WTC11 (cell line): Measurements from ENCODE around the gene EXTL1. TPM values are rescaled to one million over a fixed set of nuclear protein-coding genes. Genes with fewer than 3 reads are reported as not detected.
A peak's percentile ranks its signal among the peaks of the same experiment; 100 is the strongest.

Experiments
- ATAC-seq: fragments of 200-7000 bp; cut with Tn5 transposase; 2 replicates; pipeline ENCODE4 v1.10.0; 2021; ENCODE audit warnings: mild to moderate bottlenecking, moderate library complexity
- CTCF ChIA-PET: fragments of 300-600 bp; sonication (Branson Sonifier 250); formaldehyde crosslinking; loops from one replicate; lab custom pipeline; 2021; ENCODE audit warnings: antibody characterized with exemption; lab: Charles Lee
- POLR2A ChIA-PET: fragments of 350-600 bp; sonication (Branson Sonifier 250); formaldehyde crosslinking; loops from one replicate; lab custom pipeline; 2021; ENCODE audit warnings: antibody characterized with exemption; lab: Charles Lee
- DNase-seq: peaks from one replicate; pipeline ENCODE4 v3.0.0; 2021; ENCODE audit warnings: low spot score
- H3K27ac Mint-ChIP-seq: 2 replicates; pipeline ENCODE4 v1.8.0; 2021; ENCODE audit warnings: mixed read lengths
- H3K27me3 Mint-ChIP-seq: 2 replicates; pipeline ENCODE4 v1.8.0; 2021; ENCODE audit warnings: low read depth, mild to moderate bottlenecking, moderate library complexity, mixed read lengths
- H3K36me3 Mint-ChIP-seq: 2 replicates; pipeline ENCODE4 v1.8.0; 2021; ENCODE audit warnings: mixed read lengths
- H3K4me1 Mint-ChIP-seq: 2 replicates; pipeline ENCODE4 v1.8.0; 2022; ENCODE audit warnings: mixed read lengths
- H3K4me3 Mint-ChIP-seq: 2 replicates; pipeline ENCODE4 v1.8.0; 2021; ENCODE audit warnings: mild to moderate bottlenecking, moderate library complexity, mixed read lengths
- H3K9me3 Mint-ChIP-seq: 2 replicates; pipeline ENCODE4 v1.8.0; 2021; ENCODE audit warnings: mixed read lengths
- AFF4 ChIP-seq: sonication (generic); formaldehyde crosslinking; IDR thresholded peaks from 2 replicates; pipeline ENCODE4 v1.8.1; 2023; ENCODE audit warnings: mild to moderate bottlenecking, missing genetic modification reagents, borderline replicate concordance
- ELF4 ChIP-seq: sonication (generic); formaldehyde crosslinking; IDR thresholded peaks from 2 replicates; pipeline ENCODE4 v1.8.1; 2022; ENCODE audit warnings: low read depth, mild to moderate bottlenecking, moderate library complexity, missing genetic modification reagents
- FOXJ3 ChIP-seq: sonication (generic); formaldehyde crosslinking; IDR thresholded peaks from 2 replicates; pipeline ENCODE4 v1.9.0; 2021; ENCODE audit warnings: missing genetic modification reagents, mild to moderate bottlenecking, borderline replicate concordance
- FOXP4 ChIP-seq: sonication (generic); formaldehyde crosslinking; IDR thresholded peaks from 2 replicates; pipeline ENCODE4 v1.8.0; 2022; ENCODE audit warnings: mild to moderate bottlenecking, missing genetic modification reagents
- HMGA2 ChIP-seq: fragments of 250-450 bp; sonication (Bioruptor Pico); IDR thresholded peaks from 2 replicates; pipeline ENCODE4 v1.4.0; 2021; ENCODE audit warnings: mild to moderate bottlenecking, moderate library complexity
- IRF1 ChIP-seq: sonication (generic); formaldehyde crosslinking; IDR thresholded peaks from 2 replicates; pipeline ENCODE4 v1.8.0; 2023; ENCODE audit warnings: missing genetic modification reagents
- MLX ChIP-seq: sonication (generic); formaldehyde crosslinking; IDR thresholded peaks from 2 replicates; pipeline ENCODE4 v1.8.1; 2023; ENCODE audit warnings: mild to moderate bottlenecking, missing genetic modification reagents, moderate library complexity
- MYBL2 ChIP-seq: sonication (generic); formaldehyde crosslinking; IDR thresholded peaks from 2 replicates; pipeline ENCODE4 v1.8.1; 2023; ENCODE audit warnings: mild to moderate bottlenecking, moderate library complexity, missing genetic modification reagents
- NFATC4 ChIP-seq: fragments of 250-450 bp; sonication (Bioruptor Pico); IDR thresholded peaks from 2 replicates; pipeline ENCODE4 v1.9.0; 2021; ENCODE audit warnings: mild to moderate bottlenecking
- OVOL2 ChIP-seq: fragments of 250-450 bp; sonication (Bioruptor Pico); IDR thresholded peaks from 2 replicates; pipeline ENCODE4 v1.9.0; 2021; ENCODE audit warnings: mild to moderate bottlenecking, borderline replicate concordance
- ZNF121 ChIP-seq: sonication (generic); formaldehyde crosslinking; IDR thresholded peaks from 2 replicates; pipeline ENCODE4 v1.8.0; 2023; ENCODE audit warnings: missing genetic modification reagents
- ZNF317 ChIP-seq: sonication (generic); formaldehyde crosslinking; IDR thresholded peaks from 2 replicates; pipeline ENCODE4 v1.8.1; 2023; ENCODE audit warnings: low read depth, mild to moderate bottlenecking, moderate library complexity, missing genetic modification reagents, borderline replicate concordance
- ZNF416 ChIP-seq: fragments of 250-450 bp; sonication (Bioruptor Pico); IDR thresholded peaks from 2 replicates; pipeline ENCODE4 v1.9.0; 2021; ENCODE audit warnings: mild to moderate bottlenecking, inconsistent platforms
- ZNF512 ChIP-seq: sonication (generic); formaldehyde crosslinking; IDR thresholded peaks from 2 replicates; pipeline ENCODE4 v1.8.1; 2022; ENCODE audit warnings: missing genetic modification reagents, borderline replicate concordance
- total RNA-seq: library from RNA; stranded (reverse); gene quantifications from 3 replicates; pipeline ENCODE4 v1.2.3, GENCODE V29; 2021

Gene EXTL1
- total RNA-seq, 1 experiment from 2014 or later = 2.1 TPM

GRCh38 chr1:25992689-25993171, 28.8 kb upstream of the EXTL1 start:
- ATAC-seq (no peak), DNase-seq (no peak)
- H3K27me3 Mint-ChIP-seq = no peaks in the 10 kb centered on the region
- H3K27ac Mint-ChIP-seq = no peak overlapping the region
- POLR2A ChIA-PET = no interaction called here
- CTCF ChIA-PET = interaction anchor here (2.3 kb wide), 1 partner anchor 97 kb away, joined by 22 read pairs; no protein-coding TSS in a partner anchor
- H3K36me3 Mint-ChIP-seq = no peaks in the 10 kb centered on the region
- H3K4me3 Mint-ChIP-seq = no peak overlapping the region
- peaks cover 12% of the 10 kb centered on the region for H3K4me1 Mint-ChIP-seq
- no peak for TF ChIP-seq OVOL2 (CRISPR knock-in tag)
- H3K9me3 Mint-ChIP-seq = no peaks in the 10 kb centered on the region

GRCh38 chr1:25993197-25993951, 28.2 kb upstream of the EXTL1 start:
- ATAC-seq (no peak), DNase-seq (no peak)
- H3K36me3 Mint-ChIP-seq = no peaks in the 10 kb centered on the region
- H3K9me3 Mint-ChIP-seq = no peaks in the 10 kb centered on the region
- TF ChIP-seq MYBL2 (CRISPR knock-in tag) = no peak
- TF ChIP-seq IRF1 (CRISPR knock-in tag) = no peak
- peak; percentile 86 for TF ChIP-seq ZNF317 (CRISPR knock-in tag)
- ChIA-PET POLR2A (interaction anchor here (0.6 kb wide), 1 partner anchor 1015 kb away, joined by 3 read pairs; no protein-coding TSS in a partner anchor), CTCF (interaction anchor here (0.6 to 2.3 kb wide), 5 partner anchors 9 to 156 kb away, joined by 3 to 22 read pairs (median 6); no protein-coding TSS in a partner anchor)
- no peak overlapping the region for H3K4me3 Mint-ChIP-seq
- no peaks in the 10 kb centered on the region for H3K27me3 Mint-ChIP-seq
- H3K4me1 Mint-ChIP-seq = peaks cover 14% of the 10 kb centered on the region
- H3K27ac Mint-ChIP-seq = peak overlapping the region; percentile 41; the same call in 1 of the 2 replicates

GRCh38 chr1:25994402-25995150, 27.0 kb upstream of the EXTL1 start:
- H3K27me3 Mint-ChIP-seq = no peaks in the 10 kb centered on the region
- no peak for TF ChIP-seq ELF4 (CRISPR knock-in tag)
- no peak for TF ChIP-seq ZNF512
- TF ChIP-seq FOXJ3 (CRISPR knock-in tag) = no peak
- no peak for TF ChIP-seq HMGA2 (CRISPR knock-in tag)
- TF ChIP-seq ZNF416 = no peak
- no peak for TF ChIP-seq ZNF121 (CRISPR knock-in tag)
- no peak for TF ChIP-seq FOXP4 (CRISPR knock-in tag)
- no peak for TF ChIP-seq NFATC4 (CRISPR knock-in tag)
- no peak for TF ChIP-seq MLX (CRISPR knock-in tag)
- TF ChIP-seq AFF4 = no peak
- TF ChIP-seq, all 79 proteins: peak for 0
- Mint-ChIP-seq H3K36me3 (no peaks in the 10 kb centered on the region), H3K4me1 (peaks cover 23% of the 10 kb centered on the region), H3K9me3 (no peaks in the 10 kb centered on the region), H3K27ac (no peak overlapping the region), H3K4me3 (no peak overlapping the region)
- ChIA-PET CTCF (interaction anchor here (1.0 to 2.3 kb wide), 2 partner anchors 8 to 99 kb away, joined by 6 to 22 read pairs; no protein-coding TSS in a partner anchor), POLR2A (no interaction called here)
- DNase-seq (no peak), ATAC-seq (no peak)
